ENCODE results near the gene IL4.
A peak's percentile ranks its signal among the peaks of the same experiment; 100 is the strongest.
"Not testable (repeated sequence)": the region's sequence is repeated elsewhere in the genome, so short reads cannot be mapped to it uniquely, and the experiment has no call there.

The IL4 gene

GRCh38 chr5:132673939-132674630 lies at the start of gene IL4:
TSS of gene IL4 (plus strand) at chr5:132673989. CDS start at chr5:132674051, 62 bp downstream.
- DNase-seq: no peak

GRCh38 chr5:132627470-132627869 lies 46.3 kb upstream of the IL4 start:
- no peak for DNase-seq

DNA sequence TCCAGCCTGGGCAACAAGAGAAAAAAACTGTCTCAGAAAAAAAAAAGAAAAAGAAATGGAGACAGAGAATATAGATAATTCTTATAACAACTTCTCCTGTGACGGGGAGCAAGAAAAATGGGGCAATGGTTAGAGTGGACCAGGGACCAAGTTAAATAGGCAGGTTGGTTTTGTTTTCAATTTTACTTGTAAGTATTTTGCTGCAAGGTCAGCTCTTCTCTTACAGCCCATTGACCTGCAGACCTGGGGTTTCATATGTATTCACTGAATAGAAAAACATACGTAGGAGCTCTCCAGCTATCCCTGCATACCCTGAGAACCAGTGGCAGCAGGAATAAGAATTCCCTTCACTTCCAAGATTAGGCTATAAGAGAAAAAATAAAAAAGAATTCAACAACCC lies 45.0 kb upstream of the IL4 start:
- no peak for DNase-seq

DNA sequence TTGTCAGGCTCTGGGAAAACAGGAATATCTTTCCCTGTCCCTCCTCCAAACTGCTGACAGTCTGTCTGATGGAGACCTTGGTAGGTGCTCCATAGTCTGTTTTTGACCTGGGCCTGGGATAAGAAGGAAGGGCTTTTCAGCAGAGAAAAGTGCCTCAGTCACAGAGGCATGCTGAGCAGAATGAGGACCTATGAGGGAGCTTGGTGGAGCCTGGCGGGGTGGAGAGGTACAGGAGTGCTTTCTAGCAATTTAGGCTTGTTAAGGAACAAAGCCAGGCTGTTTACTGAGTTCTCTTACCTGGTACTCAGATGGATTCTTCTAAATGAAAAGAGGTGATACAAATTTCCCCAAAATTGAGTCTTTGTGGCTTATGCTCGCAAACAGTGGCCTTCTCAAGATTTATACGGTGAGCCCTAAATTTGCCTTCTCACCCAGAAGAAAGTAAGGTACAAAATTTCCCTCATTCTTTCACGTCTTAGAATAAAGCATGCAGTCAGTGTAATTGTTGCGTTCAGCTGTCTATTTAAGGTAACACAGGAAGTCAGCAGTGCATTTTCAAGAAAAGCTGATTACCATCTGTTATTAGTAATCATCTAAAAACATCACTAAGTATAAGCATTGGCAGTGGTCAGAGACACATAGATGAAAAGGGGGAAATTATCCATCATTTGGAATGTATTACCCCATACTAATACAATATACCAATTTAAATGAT lies 44.4 kb upstream of the IL4 start:
- peak; percentile 64 for DNase-seq

- not testable (repeated sequence) for DNase-seq
These were observed 40.2 kb upstream of the IL4 start for GRCh38 chr5:132633587-132633986.

DNA sequence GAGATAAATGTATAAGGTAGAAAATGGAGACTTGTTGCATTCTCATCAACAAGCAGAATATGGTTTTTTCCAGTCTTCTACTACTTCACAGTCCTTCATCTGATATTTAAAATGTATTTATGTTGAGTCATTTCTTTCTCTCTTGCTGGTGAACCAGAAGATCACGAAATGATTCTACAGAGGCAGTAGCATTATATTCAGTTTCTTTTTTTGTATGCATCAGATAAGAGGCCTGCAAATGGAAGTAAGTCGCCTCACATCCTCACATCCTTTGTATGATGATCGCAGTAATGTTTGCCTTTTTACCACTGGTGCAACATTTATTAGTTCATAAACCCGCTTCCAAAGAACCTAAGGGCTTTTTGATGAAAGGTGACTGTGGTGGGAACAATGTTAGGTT lies 37.9 kb upstream of the IL4 start:
- DNase-seq: no peak

DNA sequence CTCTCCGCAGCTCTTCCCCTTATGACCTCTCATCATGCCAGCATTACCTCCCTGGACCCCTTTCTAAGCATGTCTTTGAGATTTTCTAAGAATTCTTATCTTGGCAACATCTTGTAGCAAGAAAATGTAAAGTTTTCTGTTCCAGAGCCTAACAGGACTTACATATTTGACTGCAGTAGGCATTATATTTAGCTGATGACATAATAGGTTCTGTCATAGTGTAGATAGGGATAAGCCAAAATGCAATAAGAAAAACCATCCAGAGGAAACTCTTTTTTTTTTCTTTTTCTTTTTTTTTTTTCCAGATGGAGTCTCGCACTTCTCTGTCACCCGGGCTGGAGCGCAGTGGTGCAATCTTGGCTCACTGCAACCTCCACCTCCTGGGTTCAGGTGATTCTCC lies 36.5 kb upstream of the IL4 start:
- no peak for DNase-seq

DNA sequence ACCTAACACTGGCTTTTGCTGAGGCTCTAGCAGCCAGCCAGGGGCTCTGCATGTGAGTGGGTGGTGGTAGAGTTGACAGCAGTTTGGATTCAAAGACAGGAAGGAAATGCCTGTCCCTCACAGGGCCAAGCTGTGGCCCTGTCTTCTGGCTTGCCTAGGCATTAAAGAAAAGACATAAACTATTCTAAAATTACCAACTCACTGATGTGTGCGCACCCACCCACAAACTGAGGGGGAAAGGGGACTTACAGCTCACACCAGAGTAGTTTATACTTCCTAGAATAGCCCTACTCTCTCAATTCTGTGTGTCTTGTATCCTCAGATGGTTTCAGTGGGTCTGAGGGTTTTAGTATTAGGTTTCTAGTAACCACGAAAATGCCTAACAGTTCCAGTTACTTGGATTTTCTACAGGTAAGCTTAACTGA lies 34.1 kb upstream of the IL4 start:
- DNase-seq: no peak

DNA sequence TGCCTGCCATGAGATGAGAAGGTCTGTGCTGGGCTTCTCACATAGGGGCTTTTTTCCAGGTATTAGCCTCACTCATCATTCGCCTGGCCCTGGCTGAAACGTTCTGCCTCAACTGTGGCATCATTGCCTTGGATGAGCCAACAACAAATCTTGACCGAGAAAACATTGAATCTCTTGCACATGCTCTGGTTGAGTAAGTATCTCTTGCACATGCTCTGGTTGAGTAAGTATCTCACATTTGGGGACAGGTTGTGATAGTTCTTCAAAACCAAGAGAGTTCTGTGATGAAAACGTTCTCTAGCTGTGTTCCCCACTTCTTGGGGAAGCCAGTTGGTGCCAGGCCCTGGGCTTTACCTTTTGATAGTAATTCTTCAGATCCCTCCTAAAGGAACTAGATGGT lies 33.2 kb upstream of the IL4 start:
- no peak for DNase-seq

GRCh38 chr5:132641241-132641723 lies 32.5 kb upstream of the IL4 start:
- DNase-seq: no peak

GRCh38 chr5:132641841-132642240 lies 31.9 kb upstream of the IL4 start:
- no peak for DNase-seq

DNA sequence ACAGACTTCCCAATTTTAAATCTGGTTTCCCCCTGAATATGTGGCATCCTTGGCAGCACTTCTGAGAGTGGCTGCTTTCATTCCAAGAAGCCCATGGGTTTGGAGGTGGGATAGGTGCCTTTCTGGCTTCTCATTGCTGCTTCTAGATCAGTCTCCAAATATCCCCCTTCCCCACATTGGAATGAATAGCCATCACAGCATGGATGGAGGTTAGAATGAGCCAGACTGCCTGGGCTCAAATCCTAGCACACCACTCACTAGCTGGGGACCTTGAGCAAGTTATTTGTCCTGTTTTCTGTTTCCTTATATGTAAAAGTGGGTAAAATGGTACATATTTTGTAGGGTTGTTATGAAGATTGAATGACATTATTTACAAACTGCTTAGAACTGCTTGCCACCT lies 29.6 kb upstream of the IL4 start:
- DNase-seq: no peak

- no peak for DNase-seq
These were observed 27.1 kb upstream of the IL4 start for GRCh38 chr5:132646583-132647266.

DNA sequence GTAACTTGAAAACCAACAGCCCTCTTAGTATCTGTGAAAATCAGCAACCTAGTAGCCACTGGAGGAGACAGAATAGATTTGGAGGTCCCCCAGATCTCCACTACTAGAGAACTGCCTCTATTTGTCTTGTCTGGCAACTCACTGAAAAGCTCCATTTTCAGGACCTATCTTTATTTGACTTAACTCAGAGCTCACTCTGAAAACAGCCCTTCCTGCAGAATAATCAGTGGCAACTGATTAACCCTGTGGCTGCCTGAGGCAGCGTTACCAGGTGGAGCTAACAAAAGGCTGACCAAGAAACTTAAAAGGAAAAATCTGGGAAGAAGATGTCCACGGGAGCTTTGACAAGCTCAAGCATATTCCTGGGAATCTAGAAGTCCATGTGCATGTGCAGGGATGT lies 26.3 kb upstream of the IL4 start:
- DNase-seq: no peak

GRCh38 chr5:132648355-132648754 lies 25.4 kb upstream of the IL4 start:
- no peak for DNase-seq

GRCh38 chr5:132651838-132652469 lies 21.8 kb upstream of the IL4 start:
- DNase-seq: no peak

- no peak for DNase-seq
These were observed 20.1 kb upstream of the IL4 start for GRCh38 chr5:132653716-132654115.

DNA sequence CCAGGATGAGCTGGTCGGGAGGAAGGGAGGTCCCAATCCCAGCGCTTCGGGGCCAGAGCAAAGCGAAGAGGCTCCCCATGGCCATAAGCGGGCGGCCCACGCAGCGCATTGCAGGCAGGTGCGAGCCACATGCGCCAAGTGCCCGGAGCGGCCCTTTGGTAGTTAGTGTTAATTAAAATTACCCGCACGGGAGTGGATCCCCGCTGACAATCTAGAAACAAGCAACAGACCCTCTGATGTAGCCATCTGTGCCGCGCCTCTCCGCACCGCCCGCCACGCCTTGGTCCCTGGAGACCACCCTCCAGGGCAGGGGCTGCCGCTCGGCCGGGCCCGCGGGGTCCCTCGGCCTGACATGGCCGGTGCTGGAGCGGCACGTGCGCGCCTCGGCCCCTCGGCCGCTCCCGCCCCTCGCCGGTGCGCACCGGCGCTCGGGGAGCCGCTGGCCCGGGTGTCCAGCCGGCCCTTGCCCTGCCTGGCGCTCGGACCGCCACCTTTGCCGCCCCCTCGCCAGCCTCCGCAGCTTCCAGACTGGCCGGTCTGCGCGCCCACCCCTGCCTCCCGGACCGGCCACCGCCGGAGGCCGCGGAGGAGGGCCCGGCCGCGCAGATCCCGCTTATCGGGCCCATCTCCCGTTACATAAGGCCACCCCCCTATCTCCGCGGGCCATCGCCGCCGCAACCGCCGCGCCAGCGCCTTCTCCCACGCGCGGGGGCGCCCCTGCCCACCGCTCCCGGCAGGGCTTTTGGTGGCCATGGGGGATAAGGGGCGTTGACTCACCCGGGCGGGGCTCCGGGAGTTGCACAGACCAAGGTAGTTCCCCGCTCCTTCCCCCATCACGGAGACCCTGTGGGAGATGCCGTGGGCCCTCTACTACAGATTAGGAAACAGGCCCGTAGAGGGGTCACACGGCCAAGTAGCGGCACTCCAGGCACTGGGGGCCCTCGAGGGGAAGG lies 17.7 kb upstream of the IL4 start:
- peak; percentile 15 for DNase-seq

GRCh38 chr5:132656774-132657355 lies 16.9 kb upstream of the IL4 start:
- no peak for DNase-seq

DNA sequence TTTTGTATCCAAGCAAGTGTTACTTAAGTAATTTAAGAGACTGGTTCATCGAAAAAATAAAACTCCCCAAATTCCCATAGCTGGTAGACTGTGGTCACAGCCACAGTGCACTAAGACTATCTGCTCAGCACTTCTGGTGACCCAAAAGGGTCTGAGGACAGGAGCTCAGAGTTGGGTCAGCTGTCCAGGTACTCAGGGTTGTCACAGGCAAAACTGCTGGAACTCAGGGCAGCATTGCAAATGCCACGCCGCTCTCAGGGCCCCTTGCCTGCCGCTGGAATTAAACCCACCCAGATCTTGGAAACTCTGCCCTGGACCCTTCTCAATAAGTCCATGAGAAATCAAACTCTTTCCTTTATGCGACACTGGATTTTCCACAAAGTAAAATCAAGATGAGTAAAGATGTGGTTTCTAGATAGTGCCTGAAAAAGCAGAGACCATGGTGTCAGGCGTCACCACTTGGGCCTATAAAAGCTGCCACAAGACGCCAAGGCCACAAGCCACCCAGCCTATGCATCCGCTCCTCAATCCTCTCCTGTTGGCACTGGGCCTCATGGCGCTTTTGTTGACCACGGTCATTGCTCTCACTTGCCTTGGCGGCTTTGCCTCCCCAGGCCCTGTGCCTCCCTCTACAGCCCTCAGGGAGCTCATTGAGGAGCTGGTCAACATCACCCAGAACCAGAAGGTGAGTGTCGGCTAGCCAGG lies 16.0 kb upstream of the IL4 start, which contains the start of gene IL13:
TSS of gene IL13 (plus strand) at position 498 of the 705 bp plus-strand sequence. CDS start at position 512, 14 bp downstream.
- DNase-seq: no peak
